Activated CD4-positive, alpha-beta T cell treated with anti-CD3 and anti-CD28 coated beads, Interleukin-2, Interleukin-4, amounts not matched to agents 100 ng/mL and 50 ng/mL, durations not matched to agents 16 hours and 8 hours (primary cell): Measurements from ENCODE around the gene POMT1.
A peak's percentile ranks its signal among the peaks of the same experiment; 100 is the strongest.

ENCODE experiments used
- DNase-seq: peaks from one replicate; pipeline ENCODE4 v3.0.0-alpha.2; 2020; ENCODE audit warnings: low spot score

POMT1 gene

GRCh38 chr9:131476777-131477345, 25.9 kb upstream of the POMT1 start:
- DNase-seq, result no peak

- DNase-seq, result no peak
These were observed 25.4 kb upstream of the POMT1 start for GRCh38 chr9:131477367-131477766.

DNA sequence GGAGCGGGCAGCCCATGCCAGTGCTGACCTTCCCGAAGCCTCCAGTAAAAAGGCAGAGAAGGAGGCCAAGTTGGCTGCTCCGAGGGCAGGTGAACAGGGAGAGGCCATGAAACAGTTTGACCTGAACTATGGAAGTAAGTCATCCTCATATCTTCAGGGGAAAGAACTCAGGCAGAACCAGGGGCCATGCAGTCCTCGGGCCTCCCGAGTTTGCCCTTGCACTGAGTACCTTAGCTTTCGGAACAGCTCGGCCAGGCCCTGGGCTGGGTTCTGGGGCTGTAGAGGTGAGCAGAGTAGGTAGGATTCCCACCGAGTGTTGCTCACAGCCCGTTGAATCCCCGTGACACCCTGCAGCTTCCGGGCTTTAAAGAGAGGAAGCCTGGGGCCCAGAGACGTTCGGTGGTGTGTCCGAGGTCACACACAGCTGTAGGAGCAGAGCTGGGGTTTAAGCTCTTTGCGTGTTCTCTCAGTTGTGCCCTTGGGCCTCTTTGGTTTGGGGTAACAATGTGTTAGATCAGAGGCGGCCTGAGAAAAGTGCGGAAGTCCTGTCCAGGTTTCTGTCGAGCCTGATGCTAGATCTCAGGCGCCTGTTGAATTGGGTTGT, 24.8 kb upstream of the POMT1 start:
- DNase-seq, result no peak

DNA sequence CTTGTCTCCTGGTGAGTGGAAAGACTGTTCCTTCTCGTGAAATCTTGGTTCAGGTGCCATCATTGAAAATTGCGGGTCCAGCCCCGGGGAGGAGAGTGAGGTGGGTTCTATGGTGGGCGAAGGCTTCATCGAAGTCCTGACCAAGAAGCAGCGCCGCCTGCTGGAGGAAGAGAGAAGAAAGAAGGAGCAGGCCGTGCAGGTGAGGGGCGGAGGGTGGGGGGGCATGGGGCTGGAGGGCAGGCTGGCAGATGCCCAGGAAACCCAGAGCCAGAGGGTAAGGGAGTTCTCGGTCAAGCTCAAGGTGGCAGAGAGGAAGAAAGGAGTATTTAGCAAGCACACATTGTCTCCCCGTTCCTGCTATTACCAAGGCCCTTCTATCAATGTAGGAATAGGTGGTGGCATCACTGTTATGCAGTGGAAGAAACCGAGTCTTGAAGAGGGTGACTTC, 24.3 kb upstream of the POMT1 start:
- peak; percentile 35 for DNase-seq

DNA sequence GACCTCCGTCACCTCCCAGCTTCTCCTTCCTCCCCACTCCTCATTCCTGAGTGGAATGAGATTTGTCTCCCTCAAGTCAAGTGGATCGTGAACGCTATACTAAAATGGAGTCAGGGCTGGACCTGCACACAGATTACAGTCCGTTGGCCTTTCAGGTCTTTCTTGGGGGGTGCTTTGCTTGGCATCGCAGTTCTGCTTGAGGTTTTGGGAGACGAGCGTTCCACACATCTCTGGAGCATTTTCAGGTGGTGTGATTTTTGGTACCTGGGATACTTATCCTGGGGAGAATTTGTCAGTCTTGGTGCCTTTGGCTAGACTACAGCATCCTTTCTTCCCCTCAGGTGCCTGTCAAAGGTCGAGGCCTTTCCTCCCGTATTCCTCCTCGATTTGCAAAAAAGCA, 23.8 kb upstream of the POMT1 start:
- DNase-seq, result no peak

- no peak for DNase-seq
These were observed 22.5 kb upstream of the POMT1 start for GRCh38 chr9:131480258-131480657.

DNA sequence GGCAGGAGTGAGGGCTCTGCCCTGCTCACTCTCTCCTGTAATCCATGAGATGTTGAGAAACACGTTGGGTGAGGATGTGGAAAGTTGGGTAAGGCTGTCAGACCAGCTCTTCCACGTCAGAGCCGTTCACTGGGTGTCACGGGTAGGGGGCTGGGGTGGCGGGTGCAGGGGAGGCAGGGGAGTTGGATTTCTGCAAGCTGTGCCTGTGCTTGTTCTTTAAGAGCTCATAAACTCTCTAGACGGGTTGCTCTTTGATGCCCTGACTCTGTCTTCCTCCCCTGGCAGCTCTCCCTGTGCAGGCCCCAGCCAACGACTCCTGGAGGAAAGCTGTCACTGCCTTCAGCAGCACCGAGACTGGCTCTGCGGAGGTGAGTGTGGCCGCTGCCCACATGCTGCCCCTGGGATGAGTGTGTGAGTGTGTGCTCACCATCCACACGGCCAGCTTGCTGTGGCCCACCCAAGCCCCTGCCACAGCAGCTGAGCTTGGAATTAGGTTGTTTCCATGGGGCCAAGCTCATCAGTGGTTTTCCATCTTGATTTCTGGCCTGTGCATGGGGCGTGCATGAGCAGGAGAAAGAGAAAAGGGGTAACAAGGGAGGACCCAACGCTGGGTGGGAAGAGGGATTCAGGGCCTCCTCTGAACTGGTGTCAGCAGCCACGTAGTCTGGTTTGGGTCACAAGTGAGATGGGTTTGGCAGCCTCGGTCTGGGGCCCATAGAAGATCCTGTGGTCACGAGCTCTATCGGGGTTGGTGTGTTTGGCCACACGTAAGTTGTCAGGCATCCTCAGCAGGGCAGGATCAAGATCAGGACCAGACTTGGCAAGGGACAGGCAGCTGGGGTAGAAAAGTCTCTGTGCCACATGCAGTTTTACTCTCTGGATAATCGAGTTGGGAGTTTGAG, 21.0 kb upstream of the POMT1 start:
- DNase-seq, result no peak

DNA sequence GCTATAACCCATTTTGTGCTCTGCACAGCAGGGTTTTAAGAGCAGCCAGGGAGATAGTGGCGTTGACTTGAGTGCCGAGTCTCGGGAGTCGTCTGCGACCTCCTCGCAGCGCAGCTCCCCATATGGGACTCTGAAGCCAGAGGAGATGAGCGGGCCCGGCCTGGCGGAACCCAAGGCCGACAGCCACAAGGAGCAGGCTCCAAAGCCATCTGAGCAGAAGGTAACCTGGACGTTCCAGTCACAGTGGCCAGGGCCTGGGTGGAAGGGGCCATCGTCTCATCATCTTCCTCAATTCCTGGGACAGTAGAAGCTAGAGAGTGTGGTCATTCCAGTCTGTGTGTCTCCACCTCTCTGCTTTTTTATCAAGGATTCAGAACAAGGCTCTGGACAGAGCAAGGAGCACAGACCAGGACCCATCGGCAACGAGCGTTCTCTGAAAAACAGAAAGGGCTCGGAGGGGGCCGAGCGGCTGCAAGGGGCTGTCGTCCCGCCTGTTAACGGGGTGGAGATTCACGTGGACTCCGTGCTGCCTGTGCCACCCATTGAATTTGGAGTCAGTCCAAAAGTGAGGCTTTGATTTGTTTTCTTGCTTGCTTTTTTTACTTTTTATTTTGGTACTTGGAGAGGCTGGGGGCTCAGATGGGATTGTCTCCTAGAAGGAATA, 20.2 kb upstream of the POMT1 start:
- DNase-seq, result no peak

- DNase-seq, result no peak
These were observed 19.2 kb upstream of the POMT1 start for GRCh38 chr9:131483319-131484050.

- DNase-seq, result no peak
These were observed 18.7 kb upstream of the POMT1 start for GRCh38 chr9:131484051-131484445.

DNA sequence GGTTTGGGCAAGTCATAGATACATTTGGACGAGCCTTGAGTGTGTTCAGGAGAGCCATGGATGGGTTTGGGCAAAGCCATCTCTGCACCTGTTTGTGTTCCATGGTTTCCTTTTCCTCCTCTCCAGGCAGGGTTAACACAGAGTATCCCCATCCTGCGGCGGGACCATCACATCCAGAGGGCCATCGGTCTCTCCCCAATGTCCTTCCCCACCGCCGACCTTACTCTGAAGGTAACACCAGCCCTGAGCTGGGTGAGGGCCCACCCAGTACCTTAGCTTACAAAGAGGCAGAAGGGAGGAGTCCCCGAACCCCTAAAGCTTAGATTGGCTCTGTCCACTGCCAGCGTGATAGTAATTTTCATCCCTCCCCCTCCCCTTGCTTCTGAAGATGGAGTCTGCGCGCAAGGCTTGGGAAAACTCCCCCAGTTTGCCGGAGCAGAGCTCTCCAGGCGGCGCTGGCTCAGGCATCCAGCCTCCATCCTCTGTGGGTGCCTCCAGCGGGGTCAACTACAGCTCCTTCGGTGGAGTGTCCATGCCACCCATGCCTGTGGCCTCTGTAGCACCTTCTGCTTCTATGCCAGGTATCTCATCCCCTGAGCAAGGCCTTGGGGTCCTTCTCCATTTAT, 18.0 kb upstream of the POMT1 start:
- DNase-seq, result no peak

DNA sequence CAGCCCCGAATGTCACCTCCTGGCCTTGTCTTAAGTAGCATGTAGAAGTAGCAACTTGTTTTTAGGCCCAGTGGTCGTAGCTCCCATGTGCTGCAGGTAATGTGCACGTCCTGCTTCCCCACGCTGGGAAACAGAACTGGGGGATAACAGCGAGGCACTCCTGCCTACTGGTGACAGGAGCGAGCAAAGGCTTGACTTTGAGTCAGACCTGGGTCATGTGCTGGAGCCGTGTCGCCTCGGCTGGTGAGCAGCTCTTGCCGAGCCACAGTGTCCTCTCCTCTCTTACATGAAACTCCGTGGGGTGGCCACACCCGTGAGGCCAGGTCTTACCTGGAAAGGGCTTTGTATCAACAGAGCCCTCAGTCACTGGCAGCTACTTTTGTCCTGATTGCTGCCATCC, 17.5 kb upstream of the POMT1 start:
- no peak for DNase-seq

DNA sequence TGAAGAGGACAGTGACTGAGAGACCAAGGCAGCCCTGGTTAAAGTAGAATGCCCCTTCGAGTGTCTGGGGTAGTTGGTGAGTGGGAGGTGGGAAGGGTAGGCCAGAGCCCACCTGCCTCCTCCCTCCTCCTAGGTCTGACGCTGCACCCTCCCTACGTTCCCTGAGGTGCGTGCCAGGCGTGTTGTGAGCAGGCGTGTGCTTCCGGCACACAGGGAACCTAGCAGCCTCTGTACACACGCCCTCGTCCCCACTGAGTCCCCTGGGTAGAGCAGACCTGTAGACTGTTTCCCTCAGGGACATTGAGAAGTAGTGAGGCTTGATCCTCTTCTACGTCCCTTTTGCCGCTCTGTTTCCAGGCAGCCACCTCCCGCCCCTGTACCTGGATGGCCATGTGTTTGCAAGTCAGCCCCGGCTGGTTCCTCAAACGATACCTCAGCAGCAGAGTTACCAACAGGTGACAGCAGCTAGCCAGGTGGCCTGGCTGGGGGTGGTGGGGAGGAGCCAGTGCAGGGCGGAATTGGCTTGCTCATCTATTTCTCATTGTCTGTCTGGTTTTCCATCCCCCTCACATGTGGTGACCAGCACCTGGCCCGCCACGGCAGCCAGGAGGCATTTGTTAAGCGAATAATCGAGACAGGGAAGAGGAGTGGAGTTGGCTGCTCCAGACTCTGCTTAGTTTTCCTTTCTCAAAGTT, 16.8 kb upstream of the POMT1 start:
- no peak for DNase-seq

DNA sequence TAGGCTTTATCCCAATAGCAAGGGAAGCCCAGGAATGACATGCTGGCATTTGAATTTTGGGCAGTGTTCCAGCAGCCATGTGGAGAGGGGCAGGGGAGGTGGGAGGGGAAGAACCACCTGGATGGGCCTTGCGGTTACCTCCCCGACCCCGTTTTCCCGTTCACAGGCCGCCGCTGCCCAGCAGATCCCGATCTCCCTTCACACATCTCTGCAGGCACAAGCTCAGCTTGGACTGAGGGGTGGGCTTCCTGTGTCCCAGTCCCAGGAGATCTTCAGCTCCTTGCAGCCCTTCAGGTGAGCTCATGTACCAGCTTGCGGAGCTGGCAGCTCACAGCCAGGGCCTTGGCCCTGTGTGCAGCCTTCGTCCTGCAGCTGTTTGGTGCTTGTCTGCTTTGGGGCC, 15.7 kb upstream of the POMT1 start:
- DNase-seq, result no peak

GRCh38 chr9:131487621-131488031, 15.1 kb upstream of the POMT1 start:
- no peak for DNase-seq

- no peak for DNase-seq
These were observed 12.2 kb upstream of the POMT1 start for GRCh38 chr9:131490514-131490913.

DNA sequence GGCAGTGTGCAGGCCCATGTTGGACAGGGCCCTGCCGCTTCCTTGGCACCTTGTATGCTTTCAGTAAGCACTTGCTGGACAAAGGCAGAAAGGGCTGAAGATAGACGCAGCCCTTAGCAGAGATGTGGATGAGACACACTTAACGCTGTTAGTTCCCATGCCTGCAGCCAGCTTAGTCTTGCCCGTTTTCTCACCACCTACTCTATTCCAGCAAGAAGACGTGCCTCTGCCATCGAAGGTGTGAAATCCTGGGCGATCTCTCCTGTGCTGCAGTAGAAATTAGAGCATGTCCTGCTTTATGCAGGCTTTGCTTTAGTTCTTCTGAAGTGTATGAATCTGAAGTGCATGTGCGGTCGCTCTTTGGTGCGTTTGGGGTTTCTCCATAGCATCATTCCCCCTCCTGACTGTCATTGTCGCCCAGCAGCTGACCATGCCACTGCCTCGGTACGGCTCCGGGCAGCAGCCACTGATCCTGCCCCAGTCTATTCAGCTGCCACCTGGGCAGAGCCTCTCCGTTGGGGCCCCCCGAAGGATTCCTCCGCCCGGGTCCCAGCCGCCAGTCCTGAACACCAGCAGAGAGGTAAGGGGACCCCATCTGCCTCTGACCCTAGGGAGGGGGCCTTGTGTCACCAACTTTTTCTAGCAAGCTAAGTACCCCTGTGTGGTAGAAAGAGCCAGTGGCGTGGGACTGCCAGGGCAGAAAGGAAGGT, 11.6 kb upstream of the POMT1 start:
- no peak for DNase-seq

DNA sequence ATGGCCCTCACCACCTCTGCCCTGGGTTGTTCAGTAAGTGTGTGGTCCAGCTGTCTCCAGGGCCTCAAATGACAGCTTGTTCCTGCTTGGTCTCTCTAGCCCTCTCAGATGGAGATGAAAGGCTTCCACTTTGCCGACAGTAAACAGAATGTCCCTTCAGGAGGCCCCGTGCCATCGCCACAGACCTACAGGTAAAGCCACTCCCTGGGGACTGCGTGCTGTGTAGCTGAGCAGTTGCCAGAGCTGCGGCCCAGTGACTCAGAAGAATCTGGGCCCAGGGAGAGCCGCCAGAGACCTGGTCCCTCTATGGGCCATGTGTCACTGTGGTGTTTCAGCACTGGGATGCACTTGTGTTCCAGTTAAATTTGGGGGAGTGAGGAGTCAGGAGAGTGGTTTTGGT, 10.6 kb upstream of the POMT1 start:
- DNase-seq, result no peak

DNA sequence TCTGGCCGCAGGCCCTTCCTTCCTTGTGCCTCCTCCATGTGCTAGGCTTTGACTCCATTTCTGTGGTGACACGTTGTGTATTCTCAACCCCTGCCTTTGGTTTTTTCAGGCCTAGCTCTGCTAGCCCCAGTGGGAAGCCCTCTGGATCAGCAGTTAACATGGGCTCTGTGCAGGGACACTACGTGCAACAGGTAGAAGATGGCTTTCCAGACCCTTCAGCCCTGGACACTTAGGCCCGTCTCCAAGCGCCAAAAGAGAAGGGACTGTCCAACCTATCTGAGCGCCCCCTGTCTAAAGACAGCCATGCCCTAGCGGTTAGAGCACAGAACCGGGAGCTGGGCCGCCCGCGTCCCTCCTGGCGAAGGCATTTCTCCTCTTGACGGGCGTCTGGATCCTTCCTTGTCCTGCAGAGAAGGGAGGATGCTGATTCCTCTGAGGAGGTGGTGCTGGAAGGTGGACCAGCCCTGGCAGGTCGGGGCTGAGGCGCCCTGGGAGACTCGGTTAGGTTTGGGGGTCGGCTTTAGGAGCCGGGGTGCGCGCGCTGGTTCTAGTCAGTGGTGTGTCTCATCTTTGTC, 8.3 kb upstream of the POMT1 start:
- DNase-seq, result no peak

GRCh38 chr9:131495785-131496184, 6.9 kb upstream of the POMT1 start:
- no peak for DNase-seq
